ENCODE results near the gene INSR. TPM values are rescaled to one million over a fixed set of nuclear protein-coding genes. Genes with fewer than 3 reads are reported as not detected.
A peak's percentile ranks its signal among the peaks of the same experiment; 100 is the strongest.

The INSR gene
- total and polyA plus RNA-seq, 10 of the 15 experiments (the other 5 are each of a cell fraction or from before 2014, with no cell fraction given): 4.2 to 34.9 (median 13.6) TPM

DNA sequence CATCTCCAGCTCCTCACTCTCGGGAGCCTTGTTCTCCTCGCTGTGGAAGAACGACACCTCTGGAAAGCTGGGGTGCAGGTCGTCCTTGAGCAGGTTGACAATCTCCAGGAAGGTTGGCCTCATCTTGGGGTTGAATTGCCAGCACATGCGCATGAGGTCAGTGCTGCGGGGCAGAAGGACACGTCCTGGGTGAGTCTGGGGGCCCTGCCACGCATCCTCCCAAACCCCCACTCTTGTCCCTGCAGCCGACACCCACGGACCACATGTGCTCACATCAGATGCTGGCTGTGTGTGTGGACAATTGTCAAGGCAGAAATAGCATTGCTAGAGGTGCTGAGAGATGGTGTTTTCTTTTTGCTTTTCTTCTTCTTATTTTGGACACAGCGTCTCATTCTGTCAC, 177.0 kb downstream of the INSR start (continued):
- TF ChIP-seq, protein P1, sequence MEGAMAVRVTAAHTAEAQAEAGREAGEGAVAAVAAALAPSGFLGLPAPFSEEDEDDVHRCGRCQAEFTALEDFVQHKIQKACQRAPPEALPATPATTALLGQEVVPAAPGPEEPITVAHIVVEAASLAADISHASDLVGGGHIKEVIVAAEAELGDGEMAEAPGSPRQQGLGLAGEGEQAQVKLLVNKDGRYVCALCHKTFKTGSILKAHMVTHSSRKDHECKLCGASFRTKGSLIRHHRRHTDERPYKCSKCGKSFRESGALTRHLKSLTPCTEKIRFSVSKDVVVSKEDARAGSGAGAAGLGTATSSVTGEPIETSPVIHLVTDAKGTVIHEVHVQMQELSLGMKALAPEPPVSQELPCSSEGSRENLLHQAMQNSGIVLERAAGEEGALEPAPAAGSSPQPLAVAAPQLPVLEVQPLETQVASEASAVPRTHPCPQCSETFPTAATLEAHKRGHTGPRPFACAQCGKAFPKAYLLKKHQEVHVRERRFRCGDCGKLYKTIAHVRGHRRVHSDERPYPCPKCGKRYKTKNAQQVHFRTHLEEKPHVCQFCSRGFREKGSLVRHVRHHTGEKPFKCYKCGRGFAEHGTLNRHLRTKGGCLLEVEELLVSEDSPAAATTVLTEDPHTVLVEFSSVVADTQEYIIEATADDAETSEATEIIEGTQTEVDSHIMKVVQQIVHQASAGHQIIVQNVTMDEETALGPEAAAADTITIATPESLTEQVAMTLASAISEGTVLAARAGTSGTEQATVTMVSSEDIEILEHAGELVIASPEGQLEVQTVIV (IDR thresholded peaks at IDR 0.05; ENCODE audit: borderline replicate concordance, partially characterized antibody): no peak
- no peak for TF ChIP-seq POLR2AphosphoS2 (IDR thresholded peaks at IDR 0.05; ENCODE audit: low read depth, low read length)

DNA sequence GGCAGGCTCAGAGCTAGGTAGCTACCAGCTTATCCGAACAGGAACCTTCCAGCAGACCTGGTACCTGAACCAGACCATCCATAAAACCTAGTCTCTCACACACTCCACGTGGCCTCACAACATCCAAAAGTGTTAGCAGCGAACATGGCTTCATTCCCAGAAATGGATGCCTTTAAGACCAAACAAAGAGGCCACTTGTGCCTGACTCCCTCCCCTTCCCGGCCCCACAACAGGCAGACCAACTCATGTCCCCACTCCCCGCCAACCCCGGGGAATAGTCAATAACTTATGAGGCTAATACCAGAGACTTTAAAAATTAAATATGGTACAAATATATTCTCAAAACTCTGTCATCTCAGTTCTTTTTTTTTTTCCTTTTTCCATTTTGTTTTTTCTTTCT, 178.5 kb downstream of the INSR start:
- FAIRE-seq: no peak
- 71% methylated on average over 6 of the region's 6 CpGs for WGBS (ENCODE audit: insufficient coverage, insufficient replicate concordance, low lambda C conversion rate, missing lambda C conversion rate)
- SMC1A ChIA-PET (ENCODE audit: uncharacterized antibody, unreplicated experiment): interaction anchor here (1.0 kb wide), 1 partner anchor 173 kb away, joined by 3 read pairs; no protein-coding TSS in a partner anchor

More for the DNA sequence above, 178.5 kb downstream of the INSR start:
- H3K4me1 ChIP-seq (ENCODE audit: control insufficient read depth, insufficient read depth, low read length): no peaks in the 10 kb centered on the region
- no peak overlapping the region for H3K27ac ChIP-seq (ENCODE audit: control insufficient read depth, insufficient read depth)
- no peak overlapping the region for H3K4me3 ChIP-seq
- intact Hi-C loops (cut with micrococcal nuclease; ENCODE audit: unreplicated experiment): no loop called here
- H4K20me1 ChIP-seq (ENCODE audit: control insufficient read depth, insufficient read depth): no peaks in the 10 kb centered on the region
- RAD21 ChIA-PET (ENCODE audit: unreplicated experiment): no interaction called here
- H3K4me2 ChIP-seq (ENCODE audit: control insufficient read depth, insufficient read depth): no peak overlapping the region
- no peaks in the 10 kb centered on the region for H3K9me3 ChIP-seq (replicated peaks; ENCODE audit: control insufficient read depth, insufficient read depth, low read length)
- H3K9ac ChIP-seq (ENCODE audit: control insufficient read depth, insufficient read depth, low read length): no peak overlapping the region
- in situ Hi-C loops (cut with MboI): no loop called here
- BruUV-seq (replicated peaks): no TSS peak
- no peak for ATAC-seq
- H3K27me3 ChIP-seq (replicated peaks in 1 of 2; ENCODE audit: control insufficient read depth in 2 of 2, insufficient read depth in 2 of 2, low read length in 1 of 2): no peaks in the 10 kb centered on the region
- no peak overlapping the region for H2AFZ ChIP-seq (ENCODE audit: control insufficient read depth, low read depth, low read length)
- no peak for DNase-seq (ENCODE audit: low read depth, low spot score)
- POLR2A ChIA-PET: interaction anchor here (0.6 kb wide), 1 partner anchor 153 kb away, joined by 9 read pairs; no protein-coding TSS in a partner anchor
- TF ChIP-seq POLR2AphosphoS2 (IDR thresholded peaks at IDR 0.05; ENCODE audit: low read depth, low read length) (0 out of 2 replicates have a peak, but pooled peaks have one; percentile 48), SPI1 (IDR thresholded peaks at IDR 0.05; ENCODE audit: borderline replicate concordance, insufficient read depth, low read depth, low read length) (no peak)
- peaks cover 15 to 18% of the 10 kb centered on the region in 2 experiments for H3K36me3 ChIP-seq (ENCODE audit: control insufficient read depth in 2 of 2, insufficient read depth in 2 of 2, low read length in 1 of 2)
- H3K79me2 ChIP-seq (ENCODE audit: control insufficient read depth, insufficient read depth, low read length): no peaks in the 10 kb centered on the region
- CTCF ChIA-PET: no interaction called here

Measured in GM12878 (cell line).